ENCODE results near the gene ASPHD1.

The ASPHD1 gene

DNA sequence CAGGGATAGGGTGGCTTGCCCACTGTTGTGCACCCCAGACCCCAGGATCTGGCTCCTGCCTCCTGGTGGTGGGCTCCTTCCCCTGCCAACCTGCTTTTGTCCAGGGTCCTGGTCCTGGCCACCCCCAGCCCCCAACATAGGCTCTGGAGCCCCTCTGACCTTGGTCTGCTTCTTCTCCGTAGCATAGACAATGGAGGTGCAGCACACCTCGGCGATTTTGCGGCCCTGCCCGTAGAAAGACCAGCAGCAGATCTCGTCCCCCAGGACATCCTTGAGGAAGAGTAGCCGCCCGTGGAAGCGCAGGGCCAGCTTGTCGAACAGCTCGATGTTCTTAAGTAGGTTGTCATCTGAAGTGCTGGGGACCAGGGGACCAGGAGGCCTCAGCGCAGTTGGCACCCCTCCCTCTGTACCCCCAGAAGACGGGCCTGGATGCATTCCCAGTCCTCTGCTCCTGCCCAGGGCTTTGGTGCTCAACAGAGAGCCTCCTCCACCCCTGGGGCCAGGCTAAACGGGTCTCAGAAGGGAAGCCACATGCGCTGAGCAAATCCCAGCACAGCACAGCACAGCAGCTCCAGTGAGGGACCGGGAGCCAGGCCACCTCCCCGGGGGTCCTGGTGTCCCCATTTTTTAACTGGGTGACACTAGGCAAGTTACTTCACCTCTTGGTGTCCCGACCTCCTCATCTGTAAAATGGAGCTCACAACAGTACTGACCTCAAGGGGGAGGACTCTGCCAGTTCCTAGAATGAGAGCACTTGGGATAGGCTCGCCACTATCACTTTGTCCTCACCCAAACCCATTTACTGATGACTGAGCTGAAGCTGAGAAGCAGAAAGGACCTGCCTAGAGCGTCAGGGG is 10.8 kb downstream of the ASPHD1 start:
- H3K4me3 ChIP-seq (ENCODE audit: low read depth in 1 of 2, low read length in 2 of 2), result no peak overlapping the region
- H3K27me3 ChIP-seq (ENCODE audit: low read depth, low read length), result no peaks in the 10 kb centered on the region
- no peak overlapping the region for H3K27ac ChIP-seq (ENCODE audit: low read length)
- no peaks in the 10 kb centered on the region for H3K9me3 ChIP-seq (ENCODE audit: control insufficient read depth in 1 of 2, low read length in 2 of 2)
- no peaks in the 10 kb centered on the region for H3K36me3 ChIP-seq (ENCODE audit: control insufficient read depth in 1 of 2, insufficient read depth in 2 of 2, low read length in 2 of 2)
- H3K4me1 ChIP-seq (ENCODE audit: control insufficient read depth in 1 of 2, insufficient read depth in 2 of 2, low read length in 2 of 2), result no peaks in the 10 kb centered on the region

DNA sequence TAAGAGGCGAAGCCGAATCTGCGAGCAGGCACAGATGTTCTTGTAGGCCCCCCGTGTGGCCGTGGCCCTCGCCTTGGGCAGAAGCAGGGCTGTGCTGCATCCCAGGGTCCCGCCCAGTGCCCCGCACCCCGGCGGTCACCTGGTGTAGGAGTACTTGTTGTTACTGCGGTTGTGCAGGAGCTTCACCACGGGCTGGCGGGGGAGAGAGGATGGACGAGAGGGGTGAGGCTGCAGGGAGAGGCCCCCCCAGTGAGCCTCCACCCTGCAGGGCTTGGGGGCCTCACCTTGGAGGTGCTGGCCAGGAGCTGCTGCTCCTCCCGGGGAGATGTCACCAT is 11.4 kb downstream of the ASPHD1 start:
- no peak overlapping the region for H3K27ac ChIP-seq (ENCODE audit: low read length)

DNA sequence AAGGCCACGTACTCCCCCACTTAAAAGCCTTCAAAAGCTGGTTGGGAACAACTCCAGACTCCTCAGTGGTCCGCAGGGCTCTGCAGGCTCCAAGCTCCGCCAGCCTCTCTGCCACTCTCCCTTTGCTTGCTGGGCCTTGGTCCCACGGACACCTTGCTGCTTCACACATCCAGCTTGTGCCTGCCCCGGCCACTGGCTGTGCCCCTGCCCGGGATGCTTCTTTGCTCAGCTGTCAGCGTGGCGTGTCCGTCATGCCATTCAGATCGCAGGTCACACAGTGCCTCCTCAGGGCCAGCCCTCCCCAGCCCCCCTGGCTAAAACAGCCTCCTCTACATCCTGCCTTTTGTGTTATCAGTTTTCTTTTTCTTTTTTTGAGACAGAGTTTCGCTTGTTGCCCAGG is 11.8 kb downstream of the ASPHD1 start:
- Histone ChIP-seq H3K27me3 (ENCODE audit: low read depth, low read length) (no peaks in the 10 kb centered on the region), H3K27ac (ENCODE audit: low read length) (no peak overlapping the region), H3K4me3 (ENCODE audit: low read depth in 1 of 2, low read length in 2 of 2) (no peak overlapping the region), H3K4me1 (ENCODE audit: control insufficient read depth in 1 of 2, insufficient read depth in 2 of 2, low read length in 2 of 2) (no peaks in the 10 kb centered on the region), H3K36me3 (ENCODE audit: control insufficient read depth in 1 of 2, insufficient read depth in 2 of 2, low read length in 2 of 2) (peaks cover 0 to 4% of the 10 kb centered on the region in 2 donors), H3K9me3 (ENCODE audit: control insufficient read depth in 1 of 2, low read length in 2 of 2) (no peaks in the 10 kb centered on the region)

More for the DNA sequence above, 11.4 kb downstream of the ASPHD1 start:
- H3K36me3 ChIP-seq (ENCODE audit: control insufficient read depth in 1 of 2, insufficient read depth in 2 of 2, low read length in 2 of 2), result peaks cover 0 to under 1% of the 10 kb centered on the region in 2 donors
- H3K27me3 ChIP-seq (ENCODE audit: low read depth, low read length), result no peaks in the 10 kb centered on the region
- H3K9me3 ChIP-seq (ENCODE audit: control insufficient read depth in 1 of 2, low read length in 2 of 2), result no peaks in the 10 kb centered on the region
- H3K4me3 ChIP-seq (ENCODE audit: low read depth in 1 of 2, low read length in 2 of 2), result no peak overlapping the region
- H3K4me1 ChIP-seq (ENCODE audit: control insufficient read depth in 1 of 2, insufficient read depth in 2 of 2, low read length in 2 of 2), result no peaks in the 10 kb centered on the region

DNA sequence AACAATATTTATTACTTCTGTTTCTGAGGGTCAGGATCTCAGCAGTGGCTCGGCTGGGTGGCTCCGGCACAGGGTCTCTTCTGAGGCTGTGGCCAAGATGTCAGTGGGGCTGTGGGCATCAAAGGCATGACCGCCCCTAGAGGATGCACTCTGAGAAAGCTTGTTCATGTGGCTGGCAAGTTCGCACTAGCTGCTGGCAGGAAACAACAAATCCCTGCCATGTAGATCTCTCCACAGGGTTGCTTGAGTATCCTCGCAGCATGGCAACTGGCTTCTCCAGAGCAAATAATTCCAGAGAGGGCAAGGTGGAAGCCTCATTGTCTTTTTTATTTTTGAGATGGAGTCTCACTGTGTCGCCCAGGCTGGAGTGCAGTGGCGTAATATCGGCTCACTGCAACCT is 13.2 kb downstream of the ASPHD1 start:
- H3K4me3 ChIP-seq (ENCODE audit: low read depth in 1 of 2, low read length in 2 of 2), result no peak overlapping the region
- H3K4me1 ChIP-seq (ENCODE audit: control insufficient read depth in 1 of 2, insufficient read depth in 2 of 2, low read length in 2 of 2), result no peaks in the 10 kb centered on the region
- H3K27ac ChIP-seq (ENCODE audit: low read length), result no peak overlapping the region
- H3K27me3 ChIP-seq (ENCODE audit: low read depth, low read length), result no peaks in the 10 kb centered on the region
- H3K36me3 ChIP-seq (ENCODE audit: control insufficient read depth in 1 of 2, insufficient read depth in 2 of 2, low read length in 2 of 2), result peaks cover 0 to 4% of the 10 kb centered on the region in 2 donors
- H3K9me3 ChIP-seq (ENCODE audit: control insufficient read depth in 1 of 2, low read length in 2 of 2), result no peaks in the 10 kb centered on the region

DNA sequence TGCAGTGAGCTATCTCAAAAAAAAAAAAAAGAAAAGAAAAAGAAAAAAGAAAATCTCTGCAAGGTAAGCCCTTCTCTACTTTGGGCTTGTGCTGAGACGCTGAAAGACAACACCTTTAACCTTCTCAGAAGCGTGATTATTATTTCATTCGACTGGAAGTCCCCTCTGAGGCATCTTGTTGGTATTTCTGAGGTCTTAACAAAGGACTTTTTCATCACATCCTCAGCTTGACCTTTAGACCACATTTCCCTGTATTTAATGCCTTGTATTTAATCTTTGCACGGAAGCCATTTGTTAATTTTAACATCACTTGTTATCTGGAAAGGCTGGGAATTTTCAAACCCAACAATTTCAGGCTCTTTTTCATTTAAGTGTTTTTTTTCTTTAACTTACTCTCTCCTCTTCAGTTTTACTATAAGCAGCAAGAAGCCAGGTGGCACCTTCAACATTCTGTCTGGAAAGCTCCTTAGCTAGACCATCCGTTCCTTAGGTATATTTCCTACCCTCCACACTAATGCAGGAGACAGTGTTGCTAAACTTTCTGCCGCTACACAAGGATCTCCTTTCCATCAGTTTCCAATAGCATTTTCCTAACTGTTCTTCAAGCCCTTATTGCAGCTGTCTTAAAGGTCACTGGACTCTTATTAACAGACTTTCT is 15.4 kb downstream of the ASPHD1 start:
- H3K27ac ChIP-seq (ENCODE audit: low read length), result no peak overlapping the region
- H3K9me3 ChIP-seq (ENCODE audit: control insufficient read depth in 1 of 2, low read length in 2 of 2), result no peaks in the 10 kb centered on the region
- H3K36me3 ChIP-seq (ENCODE audit: control insufficient read depth in 1 of 2, insufficient read depth in 2 of 2, low read length in 2 of 2), result peaks cover 5 to 20% of the 10 kb centered on the region in 2 donors
- H3K4me3 ChIP-seq (ENCODE audit: low read depth in 1 of 2, low read length in 2 of 2), result no peak overlapping the region
- H3K4me1 ChIP-seq (ENCODE audit: control insufficient read depth in 1 of 2, insufficient read depth in 2 of 2, low read length in 2 of 2), result no peaks in the 10 kb centered on the region
- H3K27me3 ChIP-seq (ENCODE audit: low read depth, low read length), result no peaks in the 10 kb centered on the region

DNA sequence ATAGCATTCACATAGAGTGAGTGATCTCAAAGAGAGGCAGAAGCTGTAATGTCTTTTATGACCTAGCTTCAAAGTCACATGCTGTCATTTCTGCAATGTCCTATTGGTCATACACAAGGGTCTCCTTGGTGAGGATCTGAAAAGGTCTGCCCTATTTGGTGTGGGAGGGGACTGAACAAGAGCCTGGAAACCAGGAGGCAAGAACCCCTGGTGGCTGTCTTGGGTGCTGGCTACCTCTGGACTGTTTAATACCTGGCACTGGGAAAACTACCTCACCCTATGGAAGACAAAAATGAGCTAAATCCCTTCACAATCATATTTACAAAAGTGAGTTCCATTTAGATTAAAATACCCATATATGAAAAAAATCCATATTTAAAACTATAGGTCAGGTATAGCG is 16.7 kb downstream of the ASPHD1 start:
- Histone ChIP-seq H3K27ac (ENCODE audit: low read length) (no peak overlapping the region), H3K4me1 (ENCODE audit: control insufficient read depth in 1 of 2, insufficient read depth in 2 of 2, low read length in 2 of 2) (no peaks in the 10 kb centered on the region), H3K4me3 (ENCODE audit: low read depth in 1 of 2, low read length in 2 of 2) (no peak overlapping the region), H3K27me3 (ENCODE audit: low read depth, low read length) (no peaks in the 10 kb centered on the region), H3K36me3 (ENCODE audit: control insufficient read depth in 1 of 2, insufficient read depth in 2 of 2, low read length in 2 of 2) (peaks cover 14 to 31% of the 10 kb centered on the region in 2 donors), H3K9me3 (ENCODE audit: control insufficient read depth in 1 of 2, low read length in 2 of 2) (no peaks in the 10 kb centered on the region)

DNA sequence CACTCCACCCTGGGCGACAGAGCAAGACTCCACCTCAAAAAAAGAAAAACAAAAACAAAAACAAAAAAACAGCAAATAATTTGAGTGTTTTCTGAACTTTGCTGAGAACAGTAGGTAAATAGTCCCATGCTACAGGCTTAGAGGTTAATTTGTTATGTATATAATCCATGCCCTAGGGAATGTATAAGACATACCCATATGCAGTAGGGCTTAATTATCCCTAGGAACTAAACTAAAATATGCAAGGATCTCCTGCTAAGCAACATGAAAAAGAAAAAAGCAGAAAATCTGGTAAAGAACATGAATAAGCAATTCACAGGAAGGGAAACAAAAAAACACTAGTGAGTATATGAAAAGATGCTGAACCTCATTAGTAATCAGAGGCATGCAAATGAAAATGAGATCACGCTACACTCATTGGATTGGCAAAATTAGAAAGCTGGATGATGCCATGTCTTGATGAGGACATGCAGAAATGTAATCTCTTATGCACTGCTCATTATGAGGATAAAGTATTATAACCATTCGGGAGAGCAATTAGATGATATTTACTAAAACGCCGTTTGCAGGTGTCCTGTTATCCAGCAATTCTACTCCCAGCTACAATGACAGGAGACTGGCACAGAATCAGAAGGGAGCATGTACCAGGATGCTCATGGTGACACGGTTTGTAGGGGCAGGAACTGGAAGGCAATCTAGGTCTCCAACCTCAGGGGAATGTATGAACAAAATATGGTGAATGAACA is 20.2 kb downstream of the ASPHD1 start:
- H3K4me1 ChIP-seq (ENCODE audit: control insufficient read depth in 1 of 2, insufficient read depth in 2 of 2, low read length in 2 of 2), result peaks cover 0 to 8% of the 10 kb centered on the region in 2 donors
- no peak overlapping the region for H3K27ac ChIP-seq (ENCODE audit: low read length)
- H3K4me3 ChIP-seq (ENCODE audit: low read depth in 1 of 2, low read length in 2 of 2), result no peak overlapping the region
- peaks cover 20 to 41% of the 10 kb centered on the region in 2 donors for H3K36me3 ChIP-seq (ENCODE audit: control insufficient read depth in 1 of 2, insufficient read depth in 2 of 2, low read length in 2 of 2)
- no peaks in the 10 kb centered on the region for H3K9me3 ChIP-seq (ENCODE audit: control insufficient read depth in 1 of 2, low read length in 2 of 2)
- no peaks in the 10 kb centered on the region for H3K27me3 ChIP-seq (ENCODE audit: low read depth, low read length)

DNA sequence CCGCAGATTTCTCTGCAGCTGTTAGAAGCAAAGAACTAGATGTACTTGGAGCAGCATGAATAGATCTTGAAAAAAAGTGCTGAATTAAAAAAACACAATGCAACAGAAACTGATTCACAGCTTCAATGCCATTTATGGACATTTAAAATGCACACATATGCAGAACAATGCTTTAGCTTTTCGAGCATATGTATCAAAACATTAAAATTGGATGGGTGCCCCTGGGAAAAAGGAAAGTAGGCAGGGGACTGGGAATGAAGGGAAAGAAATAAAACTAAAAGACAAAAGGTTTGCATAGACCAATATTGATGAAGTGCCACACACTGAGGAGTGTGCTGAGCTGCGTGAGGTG is 20.7 kb downstream of the ASPHD1 start:
- peaks cover 0 to 9% of the 10 kb centered on the region in 2 donors for H3K4me1 ChIP-seq (ENCODE audit: control insufficient read depth in 1 of 2, insufficient read depth in 2 of 2, low read length in 2 of 2)
- no peaks in the 10 kb centered on the region for H3K9me3 ChIP-seq (ENCODE audit: control insufficient read depth in 1 of 2, low read length in 2 of 2)
- peaks cover 20 to 41% of the 10 kb centered on the region in 2 donors for H3K36me3 ChIP-seq (ENCODE audit: control insufficient read depth in 1 of 2, insufficient read depth in 2 of 2, low read length in 2 of 2)
- H3K4me3 ChIP-seq (ENCODE audit: low read depth in 1 of 2, low read length in 2 of 2), result no peak overlapping the region
- no peaks in the 10 kb centered on the region for H3K27me3 ChIP-seq (ENCODE audit: low read depth, low read length)
- no peak overlapping the region for H3K27ac ChIP-seq (ENCODE audit: low read length)

DNA sequence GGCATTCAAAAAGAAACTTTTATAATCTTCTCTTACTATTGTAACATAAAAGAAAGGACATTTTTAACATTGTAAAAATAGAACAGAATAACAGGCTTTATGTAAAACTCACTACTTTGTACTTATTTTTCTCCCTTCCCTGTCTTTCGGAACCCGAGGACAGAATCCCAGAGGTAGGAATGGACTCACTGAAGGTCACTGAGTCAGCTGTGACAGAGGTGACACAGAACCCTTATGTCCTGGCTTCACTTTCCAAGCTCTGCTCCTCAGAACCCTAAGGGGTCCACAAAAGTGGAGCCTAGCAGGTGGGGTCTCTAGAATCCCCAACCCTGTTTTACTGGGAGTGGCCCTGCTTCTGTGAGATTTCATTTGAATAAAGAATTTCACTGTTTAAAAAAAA is 22.0 kb downstream of the ASPHD1 start:
- Histone ChIP-seq H3K4me3 (ENCODE audit: low read depth in 1 of 2, low read length in 2 of 2) (no peak overlapping the region), H3K27ac (ENCODE audit: low read length) (no peak overlapping the region), H3K36me3 (ENCODE audit: control insufficient read depth in 1 of 2, insufficient read depth in 2 of 2, low read length in 2 of 2) (peaks cover 20 to 37% of the 10 kb centered on the region in 2 donors), H3K4me1 (ENCODE audit: control insufficient read depth in 1 of 2, insufficient read depth in 2 of 2, low read length in 2 of 2) (peaks cover 6 to 15% of the 10 kb centered on the region in 2 donors), H3K27me3 (ENCODE audit: low read depth, low read length) (no peaks in the 10 kb centered on the region), H3K9me3 (ENCODE audit: control insufficient read depth in 1 of 2, low read length in 2 of 2) (no peaks in the 10 kb centered on the region)

DNA sequence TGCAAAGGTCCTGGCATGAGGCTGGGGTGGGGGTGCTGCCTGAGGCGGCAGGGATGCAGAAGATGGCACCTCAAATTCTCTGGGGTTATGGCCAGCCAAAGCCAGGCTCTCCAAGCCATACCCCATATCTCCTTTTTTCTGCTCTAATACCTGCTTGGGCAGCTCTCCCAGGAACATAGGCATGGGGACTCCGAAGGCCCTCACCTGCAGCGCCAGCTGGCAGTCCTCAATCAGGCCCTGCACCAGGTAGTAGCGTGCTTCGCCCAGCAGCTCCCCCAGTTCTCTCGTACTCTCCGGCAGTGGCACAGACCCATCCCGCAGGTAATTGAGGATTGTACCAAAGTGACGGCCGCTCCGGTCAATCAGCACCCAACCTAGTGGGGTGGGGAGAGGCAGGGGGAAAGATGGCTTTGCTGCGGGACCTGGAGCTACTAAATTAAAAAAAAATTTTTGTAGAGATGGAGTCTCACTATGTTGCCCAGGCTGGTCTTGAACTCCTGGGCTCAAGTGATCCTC is 22.8 kb downstream of the ASPHD1 start:
- Histone ChIP-seq H3K4me3 (ENCODE audit: low read depth in 1 of 2, low read length in 2 of 2) (no peak overlapping the region), H3K9me3 (ENCODE audit: control insufficient read depth in 1 of 2, low read length in 2 of 2) (no peaks in the 10 kb centered on the region), H3K27me3 (ENCODE audit: low read depth, low read length) (no peaks in the 10 kb centered on the region), H3K4me1 (ENCODE audit: control insufficient read depth in 1 of 2, insufficient read depth in 2 of 2, low read length in 2 of 2) (peaks cover 6 to 16% of the 10 kb centered on the region in 2 donors), H3K27ac (ENCODE audit: low read length) (no peak overlapping the region), H3K36me3 (ENCODE audit: control insufficient read depth in 1 of 2, insufficient read depth in 2 of 2, low read length in 2 of 2) (peaks cover 20 to 37% of the 10 kb centered on the region in 2 donors)

DNA sequence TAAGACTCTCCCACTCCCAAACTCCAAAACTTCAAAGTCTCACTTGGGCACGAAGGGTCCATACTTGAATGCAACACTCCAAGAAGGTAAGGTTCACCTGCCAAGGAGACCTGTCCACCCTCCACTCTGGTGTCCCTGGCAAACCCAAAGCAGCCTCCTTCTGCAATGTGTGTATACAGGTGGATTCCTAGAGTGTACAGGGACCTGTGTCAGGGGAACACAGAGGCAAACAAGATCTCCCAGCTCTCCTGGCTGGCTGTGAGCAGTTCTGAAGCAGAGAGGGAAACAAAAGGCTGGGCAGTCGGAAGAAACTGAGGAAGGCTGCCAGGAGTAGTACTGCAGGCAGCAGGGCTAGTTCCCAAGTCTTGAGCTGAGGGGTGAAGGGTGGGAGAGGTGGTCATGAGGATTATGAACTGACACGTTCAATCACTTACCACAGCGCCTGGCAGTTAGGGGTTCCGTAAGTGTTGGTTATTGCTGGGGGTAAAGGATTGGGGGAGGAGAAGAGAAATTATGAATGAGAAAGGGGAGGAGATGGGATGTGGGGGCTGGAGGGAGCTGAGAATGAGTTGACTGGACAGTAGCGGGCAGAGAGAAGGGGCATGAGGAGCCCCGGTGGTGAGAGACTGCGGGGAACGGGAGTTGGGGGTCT is 24.9 kb downstream of the ASPHD1 start:
- H3K4me1 ChIP-seq (ENCODE audit: control insufficient read depth in 1 of 2, insufficient read depth in 2 of 2, low read length in 2 of 2), result peaks cover 6 to 16% of the 10 kb centered on the region in 2 donors
- no peaks in the 10 kb centered on the region for H3K27me3 ChIP-seq (ENCODE audit: low read depth, low read length)
- peaks cover 20 to 26% of the 10 kb centered on the region in 2 donors for H3K36me3 ChIP-seq (ENCODE audit: control insufficient read depth in 1 of 2, insufficient read depth in 2 of 2, low read length in 2 of 2)
- peak overlapping the region; percentile 77 to 93 for H3K4me3 ChIP-seq (ENCODE audit: low read depth in 1 of 2, low read length in 2 of 2)
- no peaks in the 10 kb centered on the region for H3K9me3 ChIP-seq (ENCODE audit: control insufficient read depth in 1 of 2, low read length in 2 of 2)
- H3K27ac ChIP-seq (ENCODE audit: low read length), result no peak overlapping the region
